Stimulated activated CD4-positive, alpha-beta T cell treated with anti-CD3 and anti-CD28 coated beads, Interleukin-4, amount 100 ng/mL, for 24 hours (primary cell): ENCODE data around the gene CLEC19A.

ENCODE experiments used
- DNase-seq: peaks from one replicate; pipeline ENCODE4 v3.0.0-alpha.2; 2020

CLEC19A gene

DNA sequence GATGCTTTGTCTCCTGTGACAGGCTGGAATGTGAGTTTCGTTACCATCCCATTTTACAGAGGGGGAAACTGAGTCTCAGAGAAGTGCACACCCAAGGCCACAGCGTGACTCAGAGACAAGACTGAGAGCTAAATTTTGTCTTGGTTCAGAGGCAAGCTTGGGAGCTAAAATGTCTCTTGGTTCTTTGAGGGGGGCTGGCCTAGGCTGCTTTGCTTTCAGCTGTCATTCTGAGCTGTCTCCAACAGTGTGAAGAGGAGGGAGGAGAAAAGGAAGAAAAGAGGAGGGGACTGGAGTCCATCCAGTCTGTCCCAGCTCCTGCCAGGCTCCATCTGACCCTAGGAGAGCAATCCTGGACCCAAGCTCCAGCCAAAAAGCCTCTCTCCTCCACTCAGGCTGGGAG lies at the start of gene CLEC19A:
Gene CLEC19A, plus strand, starts transcription at position 301 of the 400 bp plus-strand sequence. CDS start 121 bp downstream, outside the sequence.
- no peak for DNase-seq

DNA sequence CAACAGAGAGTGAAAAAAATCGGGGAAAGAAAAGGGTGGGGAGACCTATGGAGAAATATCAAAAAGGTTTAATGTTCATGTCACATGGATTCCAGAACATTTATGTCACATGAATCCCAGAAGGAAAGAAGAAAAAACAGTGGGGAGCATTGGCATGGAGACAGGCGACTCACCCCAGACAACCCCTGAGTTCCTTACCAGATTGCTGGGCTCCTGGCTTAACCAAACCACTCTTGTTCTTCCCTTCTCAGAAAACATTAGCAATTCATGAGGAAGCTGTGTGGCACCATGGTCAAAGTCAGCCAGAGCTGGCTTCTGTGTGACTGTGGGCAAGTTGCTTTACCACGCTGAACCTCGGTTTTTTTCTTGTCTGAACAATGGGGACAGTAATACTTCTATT lies 49.6 kb upstream of the CLEC19A start:
- DNase-seq: no peak

DNA sequence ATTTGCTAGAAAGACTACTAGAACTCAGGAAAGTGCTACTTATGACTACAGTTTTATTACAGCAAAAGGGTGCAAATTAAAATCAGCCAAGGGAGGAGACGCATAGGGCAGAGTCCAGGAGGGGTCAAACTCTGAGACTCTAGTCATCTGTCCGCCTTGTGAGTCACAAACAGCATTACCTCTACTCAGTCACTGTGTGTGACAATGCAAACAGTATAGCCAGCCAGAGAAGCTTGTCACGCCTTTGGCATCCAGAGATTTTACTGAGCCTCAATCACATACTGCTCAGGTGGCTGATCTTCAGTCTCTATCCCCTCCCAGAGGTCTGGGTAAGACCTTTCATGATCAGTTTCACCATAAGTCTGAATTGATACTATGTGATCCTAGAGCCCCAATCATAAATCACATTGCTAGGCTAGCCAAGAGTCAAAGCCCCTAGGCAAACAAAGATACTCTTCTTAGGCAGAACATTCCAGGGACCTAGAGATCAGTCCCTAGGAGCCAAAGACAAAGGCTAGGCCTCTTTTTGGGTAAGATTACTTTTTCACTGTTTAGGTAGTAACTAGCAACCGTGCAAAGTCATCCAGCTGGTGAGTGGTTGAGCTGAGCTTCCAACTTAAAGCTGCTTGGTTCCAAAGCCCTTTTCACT lies 48.8 kb upstream of the CLEC19A start:
- DNase-seq: no peak

DNA sequence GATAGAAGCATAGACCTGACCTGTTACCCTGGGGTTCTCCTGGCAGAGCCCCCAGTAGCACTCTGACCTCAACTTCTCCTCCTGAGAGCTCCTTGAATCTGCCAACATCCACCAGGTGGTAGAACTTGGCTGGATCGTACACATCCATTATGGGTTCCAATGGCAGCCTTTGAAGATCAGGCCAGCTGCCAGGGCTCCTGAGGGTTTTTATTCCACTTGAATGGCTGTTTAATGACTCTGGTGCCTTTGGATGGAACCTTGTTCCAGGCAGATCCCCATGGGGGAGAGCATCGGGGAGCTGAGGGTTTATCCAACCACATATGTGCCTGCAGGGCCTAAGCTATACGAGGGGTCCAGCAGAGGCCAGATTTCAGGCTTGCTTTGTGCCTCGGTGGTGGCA lies 47.1 kb upstream of the CLEC19A start:
- no peak for DNase-seq

DNA sequence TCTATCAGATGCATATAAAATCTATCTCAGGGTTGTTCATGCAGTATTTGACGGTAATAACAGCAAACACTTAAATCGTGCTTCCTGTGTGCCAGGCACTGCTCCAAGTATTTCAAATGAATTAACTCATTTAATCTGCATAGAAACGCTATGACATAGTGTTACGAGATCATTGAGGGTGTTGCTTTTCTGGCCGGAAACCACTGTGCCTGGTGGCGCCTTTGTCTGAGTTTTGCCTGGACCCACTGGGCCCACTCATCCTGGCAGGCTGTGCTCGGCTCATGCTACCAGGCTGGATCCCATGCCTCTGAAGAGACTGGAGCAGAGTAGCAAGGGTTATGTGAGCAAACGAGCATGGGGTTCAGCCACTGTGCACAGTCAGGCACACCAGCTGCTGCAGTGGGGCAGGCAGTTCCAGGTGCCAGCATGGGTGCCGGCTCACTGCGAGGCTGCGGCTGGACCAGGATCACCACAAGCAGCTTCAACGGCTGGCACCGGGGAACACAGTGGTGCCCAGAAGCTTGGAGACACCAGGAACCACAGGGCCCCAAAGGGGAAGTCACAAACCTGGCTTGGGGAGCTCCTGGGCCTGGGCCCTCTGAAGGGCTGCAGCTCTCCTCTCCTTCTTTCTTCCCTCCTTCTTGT lies 45.9 kb upstream of the CLEC19A start:
- no peak for DNase-seq

DNA sequence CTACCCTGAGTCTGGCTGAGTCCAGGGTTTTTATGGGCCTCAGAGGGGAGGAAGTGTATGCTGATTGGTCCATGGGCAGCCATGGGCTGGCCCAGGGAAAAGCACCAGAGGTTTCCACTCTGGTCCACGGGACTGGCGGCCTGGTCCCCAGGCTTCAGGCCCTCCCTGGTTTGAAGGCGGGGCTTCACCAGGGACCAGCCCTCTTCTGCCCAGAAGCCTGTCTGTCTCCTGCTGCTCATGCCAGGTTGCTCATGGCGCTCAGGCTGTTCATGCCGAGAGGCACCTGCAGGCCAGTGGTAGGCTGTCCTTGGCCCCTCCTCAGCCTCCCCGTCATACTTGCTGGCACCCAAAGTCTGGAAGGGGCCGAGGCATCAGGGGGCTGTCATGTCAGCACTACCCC lies 45.0 kb upstream of the CLEC19A start:
- DNase-seq: no peak

DNA sequence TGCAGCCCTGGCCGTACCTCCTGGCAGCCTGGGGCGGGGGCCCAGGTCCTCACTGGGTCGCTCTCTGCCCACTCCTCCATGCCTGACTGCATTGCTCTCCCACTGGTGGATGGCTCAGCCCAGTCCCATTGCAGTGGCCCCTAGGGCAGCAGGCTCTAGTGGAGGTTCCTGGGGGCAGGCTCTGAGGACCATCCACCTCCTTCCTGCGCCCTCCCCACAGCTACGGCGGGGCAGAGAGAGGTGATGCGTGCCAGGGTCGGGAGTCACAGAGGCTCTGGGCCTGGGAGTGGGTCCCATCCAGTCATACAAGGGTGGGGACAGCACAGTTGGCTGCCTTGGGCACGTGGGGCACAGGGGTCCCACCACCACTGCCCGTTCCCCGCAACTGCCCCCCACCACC lies 44.0 kb upstream of the CLEC19A start:
- DNase-seq: no peak

DNA sequence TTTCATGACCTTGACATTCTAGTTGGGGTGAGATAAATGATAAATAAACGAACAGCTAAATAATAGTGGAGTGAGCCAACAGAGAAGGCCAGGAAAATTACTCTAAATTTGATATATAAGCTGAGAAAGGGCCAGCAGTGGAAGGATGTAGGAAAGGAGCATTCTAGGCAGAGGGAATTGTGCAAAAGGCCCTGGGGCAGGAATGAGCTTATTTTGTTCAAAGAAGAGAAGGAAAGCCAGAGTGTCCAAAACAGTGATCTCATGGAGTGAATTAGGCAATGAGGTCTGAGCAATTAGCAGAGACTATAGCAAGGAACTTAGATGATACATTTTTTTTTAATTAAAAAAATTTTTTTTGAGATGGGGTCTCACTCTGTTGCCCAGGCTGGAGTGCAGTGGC lies 43.3 kb upstream of the CLEC19A start:
- DNase-seq: no peak

DNA sequence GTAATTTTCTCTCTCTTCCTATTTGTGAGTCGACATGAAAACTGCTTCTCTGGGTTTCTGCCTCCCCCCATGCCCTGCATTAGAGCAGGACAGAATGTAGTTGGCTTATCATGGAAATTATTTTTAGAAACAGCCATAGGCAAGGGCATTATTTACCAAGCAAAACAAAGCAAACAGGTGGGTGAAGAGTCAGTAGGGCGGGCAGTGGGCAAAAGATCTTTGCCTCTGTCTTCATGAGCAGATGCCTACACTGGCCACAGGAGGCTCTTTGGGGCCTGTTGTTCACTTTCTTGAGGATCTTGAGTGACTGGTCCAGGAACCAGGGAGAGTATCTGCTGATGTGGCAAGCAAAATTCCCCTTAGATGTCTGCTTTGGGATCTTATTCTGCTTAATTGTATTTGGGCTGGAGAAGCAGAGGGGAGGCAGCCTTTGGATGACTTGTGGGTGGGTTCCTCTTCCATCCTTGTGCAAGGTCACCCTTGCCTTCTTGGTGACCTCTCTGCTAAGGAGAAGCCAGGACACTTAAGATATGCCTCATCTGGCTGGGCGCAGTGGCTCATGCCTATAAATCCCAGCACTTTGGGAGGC lies 42.5 kb upstream of the CLEC19A start:
- no peak for DNase-seq

DNA sequence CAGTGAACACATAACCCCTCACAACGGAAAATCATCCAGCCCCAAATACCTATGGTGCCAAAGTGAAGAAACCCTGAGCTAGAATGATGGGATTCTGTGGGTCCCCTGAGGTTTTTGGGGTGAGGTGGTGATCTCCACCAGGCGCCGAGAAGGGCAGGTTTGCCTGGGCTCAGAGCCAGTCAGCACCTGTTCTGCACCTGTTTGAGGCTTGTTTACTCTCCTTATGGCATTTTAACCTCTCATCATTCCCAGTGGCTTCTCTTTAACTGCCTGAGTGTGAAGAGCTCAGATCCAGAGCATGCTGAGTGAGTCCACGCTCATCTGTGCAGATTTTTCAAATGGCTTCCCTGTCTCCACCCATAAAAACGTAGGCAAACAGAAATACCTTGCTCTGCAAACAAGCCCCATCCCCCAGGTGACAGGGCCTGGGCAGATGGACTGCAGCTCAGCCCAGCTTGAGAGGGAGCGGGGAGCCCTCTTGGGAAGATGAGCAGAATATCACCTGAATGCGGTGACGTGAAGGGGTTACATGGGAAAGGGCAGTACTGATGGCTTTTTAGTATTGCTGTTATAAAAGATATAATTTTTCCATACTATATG lies 40.1 kb upstream of the CLEC19A start:
- no peak for DNase-seq

DNA sequence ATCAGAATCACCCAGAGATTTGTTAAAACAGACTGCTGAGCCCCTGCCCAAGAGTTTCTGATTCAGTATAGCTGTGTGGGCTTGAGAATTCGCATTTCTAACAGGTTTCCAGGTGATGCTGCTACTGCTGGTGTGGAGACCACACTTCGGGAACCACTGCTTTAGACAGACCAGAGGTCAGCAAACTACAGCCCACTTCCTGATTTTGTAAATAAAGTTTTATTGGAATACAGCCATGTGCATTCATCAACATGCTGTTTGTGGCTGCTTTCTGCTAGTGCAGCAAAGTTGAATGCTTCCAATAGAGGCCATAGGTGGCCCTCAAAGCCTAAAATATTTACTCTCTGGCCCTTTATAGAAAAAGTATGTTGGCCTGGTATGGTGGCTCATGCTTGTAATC lies 32.6 kb upstream of the CLEC19A start:
- DNase-seq: no peak

DNA sequence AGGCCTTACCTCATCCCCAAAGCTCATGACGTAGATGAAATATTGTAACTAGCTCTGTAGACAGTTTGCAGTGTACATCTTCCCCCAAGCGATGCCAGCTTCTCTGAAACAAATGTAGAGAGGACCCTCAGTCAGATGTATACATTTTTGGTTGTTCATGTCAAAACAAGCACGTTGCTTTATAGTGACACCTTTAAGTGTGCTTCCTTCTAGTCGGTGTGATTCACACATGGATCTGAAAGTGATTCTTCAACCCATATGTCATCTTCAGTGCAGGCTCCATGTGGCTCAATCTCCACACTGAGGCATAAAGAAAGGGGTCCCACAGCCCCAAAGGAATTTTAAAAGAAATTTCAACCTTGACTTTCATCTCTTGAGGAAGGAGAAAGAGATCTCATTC lies 30.9 kb upstream of the CLEC19A start:
- DNase-seq: no peak

DNA sequence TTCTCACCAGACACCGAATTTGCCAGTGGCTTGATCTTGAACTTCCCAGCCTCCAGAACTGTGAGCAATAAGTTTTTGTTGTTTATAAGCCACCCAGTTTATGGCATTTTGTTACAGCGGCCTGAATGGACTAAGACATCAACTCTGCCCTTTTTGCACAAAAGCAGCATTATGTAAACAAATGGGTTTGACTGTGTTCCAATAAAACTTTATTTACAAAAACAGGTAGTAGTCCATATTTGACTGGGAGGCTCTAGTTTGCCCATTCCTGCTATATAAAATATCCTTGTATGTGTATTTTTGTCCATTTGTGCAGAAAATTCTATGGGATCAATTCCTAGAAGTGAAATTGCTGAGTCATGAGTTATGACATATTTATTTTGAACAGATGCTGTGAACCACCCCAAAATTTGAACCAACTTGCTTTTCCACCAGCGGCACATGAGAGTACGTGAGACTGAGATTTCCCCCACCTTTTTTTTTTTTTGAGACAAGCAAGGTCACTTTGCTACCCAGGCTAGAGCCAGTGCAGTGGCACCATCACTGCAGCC lies 21.3 kb upstream of the CLEC19A start:
- DNase-seq: no peak

DNA sequence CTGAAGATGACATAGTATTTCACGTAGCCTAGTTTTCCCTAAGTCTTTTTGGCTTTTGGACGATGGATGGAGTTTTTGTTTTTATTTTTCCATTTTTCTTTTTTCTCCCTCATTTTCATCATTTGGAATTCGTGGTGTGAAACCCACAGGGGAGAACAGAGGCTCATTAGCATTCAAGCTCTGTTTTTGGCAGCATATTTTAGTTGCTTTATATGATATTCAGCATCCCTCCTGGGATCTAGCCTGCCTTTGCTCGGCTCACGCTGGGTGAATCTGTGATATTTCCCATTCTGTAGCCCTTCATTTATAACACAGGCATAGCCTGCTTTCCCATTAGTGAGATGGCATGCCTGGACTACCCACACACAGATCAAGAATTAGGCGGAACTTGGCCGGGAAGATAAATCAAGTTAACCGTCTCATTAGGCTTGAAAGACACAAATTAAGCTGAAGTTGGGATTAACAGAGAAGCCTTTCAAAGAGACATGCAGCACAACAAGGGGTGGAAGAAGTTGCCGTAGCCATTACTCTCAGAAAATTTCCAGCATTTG lies 20.1 kb upstream of the CLEC19A start:
- no peak for DNase-seq

DNA sequence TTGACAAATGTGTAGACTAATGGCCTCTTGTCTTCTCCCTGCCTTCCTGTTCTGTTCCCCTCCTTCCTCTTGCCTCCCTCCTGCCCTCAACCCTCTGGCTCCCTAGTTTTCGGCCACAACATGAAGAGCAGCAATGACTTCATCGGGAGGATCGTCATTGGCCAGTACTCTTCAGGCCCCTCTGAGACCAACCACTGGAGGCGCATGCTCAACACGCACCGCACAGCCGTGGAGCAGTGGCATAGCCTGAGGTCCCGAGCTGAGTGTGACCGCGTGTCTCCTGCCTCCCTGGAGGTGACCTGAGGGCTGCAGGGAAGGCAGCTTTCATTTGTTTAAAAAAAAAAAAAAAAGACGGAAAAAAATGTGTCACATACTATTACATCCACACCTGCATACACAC lies 18.8 kb upstream of the CLEC19A start:
- DNase-seq: no peak

DNA sequence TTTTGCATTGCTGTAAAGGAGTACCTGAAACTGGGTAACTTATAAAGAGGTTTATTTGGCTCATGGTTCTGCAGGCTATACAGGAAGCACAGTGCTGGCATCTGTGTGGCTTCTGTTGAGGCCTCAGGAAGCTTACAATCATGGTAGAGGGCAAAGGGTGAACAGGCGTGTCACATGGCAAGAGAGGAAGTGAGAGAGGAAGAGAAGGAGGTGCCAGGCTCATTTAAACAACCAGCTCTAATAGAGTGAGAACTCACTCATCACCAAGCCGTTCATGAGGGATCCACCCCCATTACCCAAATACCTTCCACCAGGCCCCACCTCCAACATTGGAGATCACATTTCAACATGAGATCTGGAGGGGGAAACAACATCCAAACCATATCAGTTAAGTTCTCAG lies 16.4 kb upstream of the CLEC19A start:
- no peak for DNase-seq

DNA sequence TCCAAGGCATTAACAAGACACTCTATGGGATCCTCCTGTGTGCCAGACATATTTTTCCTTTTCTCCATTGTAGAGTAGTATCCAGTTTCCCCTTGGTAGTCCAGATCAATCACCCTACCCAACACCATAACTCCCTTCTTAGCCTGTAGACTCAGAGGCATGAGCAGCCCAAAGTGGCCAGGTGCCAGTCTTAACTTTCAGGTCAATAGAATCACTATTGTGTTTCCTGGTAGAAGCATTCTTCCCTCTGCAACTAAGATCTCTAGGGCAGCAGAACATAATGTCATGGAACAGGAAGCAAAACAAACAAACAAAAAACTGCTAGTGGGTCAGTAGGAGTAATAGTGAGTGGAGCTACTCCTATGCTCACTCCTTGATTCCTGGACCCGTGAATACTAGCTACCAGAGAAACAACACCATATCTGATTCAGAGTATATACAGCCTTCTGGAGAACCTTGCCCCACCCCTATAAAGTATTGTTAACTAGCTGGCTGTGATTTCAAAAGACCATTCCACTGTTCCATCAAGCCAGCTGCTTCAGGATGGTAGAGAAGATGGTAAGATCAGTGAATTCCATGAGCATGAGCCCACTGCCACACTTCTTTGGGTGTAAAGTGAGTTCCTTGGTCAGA lies 11.2 kb upstream of the CLEC19A start:
- DNase-seq: no peak

DNA sequence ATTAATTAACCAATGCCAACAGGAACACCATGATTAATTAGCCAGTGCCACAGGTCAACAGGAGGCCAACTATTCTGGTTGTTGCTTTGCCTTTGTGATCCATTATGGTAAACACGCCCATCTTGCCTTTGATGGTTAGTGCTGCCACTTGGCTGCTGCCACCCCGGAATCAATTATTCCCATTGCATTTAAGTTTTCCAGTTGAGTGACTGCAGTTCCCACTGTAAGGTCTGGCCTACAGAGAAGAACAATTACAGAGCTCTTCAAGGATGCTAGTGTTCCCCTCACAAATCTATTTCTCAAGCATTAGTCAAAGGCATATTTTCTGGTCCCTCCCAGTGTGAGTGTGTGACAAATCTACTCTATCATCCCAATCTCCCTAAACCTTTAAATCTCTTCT lies 7.1 kb upstream of the CLEC19A start:
- no peak for DNase-seq

DNA sequence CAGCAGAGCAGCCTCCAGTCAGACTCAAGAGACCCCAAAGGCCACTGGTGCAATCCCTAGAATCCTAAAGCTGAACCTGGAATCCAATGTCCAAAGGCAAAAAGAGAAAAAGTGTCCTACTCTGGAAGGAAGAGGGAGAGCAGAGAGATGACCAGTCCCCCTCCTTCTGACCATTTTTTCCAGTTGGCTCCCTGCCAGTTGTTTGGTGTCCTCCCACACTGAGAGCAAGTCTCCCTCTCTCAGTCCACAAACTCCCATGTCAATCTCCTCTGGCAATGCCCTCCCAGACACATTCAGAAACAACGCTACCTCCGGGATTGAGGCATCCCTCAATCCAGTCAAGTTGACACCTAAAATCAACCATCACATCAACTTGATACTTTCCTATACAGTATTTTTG lies 4.3 kb upstream of the CLEC19A start:
- DNase-seq: no peak

DNA sequence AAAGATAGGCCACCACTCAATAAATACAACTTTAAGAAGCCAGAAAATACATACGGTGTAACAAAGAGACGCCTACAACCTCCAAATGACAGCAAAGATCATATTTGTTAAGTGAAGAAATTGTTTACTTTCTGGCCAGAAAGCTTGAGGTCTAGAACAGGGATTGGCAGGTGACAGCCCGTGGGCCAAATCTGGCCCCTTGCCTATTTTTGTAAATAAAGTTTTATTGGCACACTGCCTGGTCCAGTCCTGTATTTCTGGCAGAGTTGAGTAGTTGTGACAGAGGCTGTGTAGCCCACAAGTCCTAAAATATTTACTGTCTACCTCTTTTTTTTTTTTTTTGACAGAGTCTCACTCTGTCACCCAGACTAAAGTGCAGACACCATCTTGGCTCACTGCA lies 3.4 kb upstream of the CLEC19A start:
- no peak for DNase-seq

DNA sequence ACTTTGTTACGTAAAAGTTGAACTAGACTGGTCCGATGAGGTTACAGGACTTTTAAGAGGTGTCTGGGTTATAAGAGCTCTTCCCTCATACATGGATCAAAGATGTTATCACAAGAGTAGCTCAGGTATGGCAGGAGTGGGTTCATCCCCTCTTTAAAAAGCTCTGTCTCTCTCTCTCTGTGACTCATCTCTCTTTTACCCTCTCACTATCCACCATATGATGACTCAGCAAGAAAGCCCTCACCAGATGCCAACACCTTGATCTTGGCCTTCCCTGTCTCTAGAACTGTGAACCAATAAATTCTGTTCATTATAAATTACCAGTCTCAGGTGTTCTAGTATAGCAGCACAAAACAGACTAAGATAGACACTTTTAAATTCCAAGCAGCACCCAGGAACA lies 1.9 kb upstream of the CLEC19A start:
- DNase-seq: no peak

DNA sequence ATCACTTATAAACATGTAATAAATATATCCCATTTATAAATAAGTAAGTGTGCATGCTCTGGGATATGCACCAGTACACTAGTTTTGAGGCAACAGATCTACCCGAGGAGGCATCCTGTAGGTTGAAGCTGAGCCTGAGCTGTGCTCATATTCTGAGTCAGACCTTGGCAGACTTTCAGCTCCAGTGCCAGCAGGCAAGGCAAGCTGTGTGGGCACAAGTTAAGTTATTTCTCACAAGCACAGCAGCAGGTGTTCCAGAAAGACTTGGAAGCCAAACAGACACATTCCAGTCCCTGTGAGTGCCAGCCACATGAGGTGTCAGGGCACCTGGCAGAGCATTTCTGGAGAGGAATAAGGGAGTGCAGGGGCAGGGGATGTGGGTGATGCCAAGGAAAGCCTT lies 1.3 kb upstream of the CLEC19A start:
- DNase-seq: peak; percentile 11

DNA sequence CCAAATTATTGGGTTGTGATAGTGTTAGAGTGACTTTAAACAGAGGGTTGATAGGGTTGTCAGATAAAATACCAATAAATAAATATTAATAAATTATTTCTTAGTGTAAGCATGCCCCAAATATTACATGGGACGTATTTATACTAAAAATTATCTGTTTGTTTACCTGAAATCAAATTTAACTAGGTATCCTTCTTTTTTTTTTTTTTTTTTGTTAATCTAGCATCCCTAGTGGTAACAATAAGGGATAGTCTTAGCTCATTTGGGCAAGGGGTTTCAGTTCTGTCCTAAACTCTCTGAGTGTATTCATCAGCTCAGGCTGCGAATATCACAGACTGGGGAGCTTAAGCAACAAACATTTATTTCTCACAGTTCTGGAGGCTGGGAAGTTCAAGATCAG lies 1.3 kb downstream of the CLEC19A start:
- no peak for DNase-seq
